ENCODE results near the gene PRSS35.

- TF ChIP-seq CTCF (IDR thresholded peaks at IDR 0.05) (no peak), POLR2A (IDR thresholded peaks at IDR 0.05) (no peak), EP300 (IDR thresholded peaks at IDR 0.05) (no peak)
Observed at GRCh38 chr6:83536647-83537589, 24.6 kb downstream of the PRSS35 start.
